Neural progenitor cell (in vitro differentiated cells): ENCODE measurements around the gene HKDC1. TPM values are rescaled to one million over a fixed set of nuclear protein-coding genes. Genes with fewer than 3 reads are reported as not detected.

Source experiments
- DNase-seq: peaks from one replicate; pipeline ENCODE4 v3.0.0-alpha.2; 2016; ENCODE audit warnings: low spot score
- H2AFZ ChIP-seq: fragments of 200-600 bp; sonication (generic); replicated peaks from 2 replicates; pipeline ENCODE4 v1.6.1; 2016; ENCODE audit warnings: antibody characterized with exemption
- H3F3A ChIP-seq: fragments of 200-600 bp; sonication (generic); 2 replicates; pipeline ENCODE4 v1.6.1; 2016; ENCODE audit warnings: antibody characterized with exemption, low read depth
- H3K27ac ChIP-seq: fragments of 200-600 bp; sonication (generic); 2 replicates; pipeline ENCODE4 v1.5.1; 2016; ENCODE audit warnings: mild to moderate bottlenecking
- H3K27me3 ChIP-seq: fragments of 200-600 bp; sonication (generic); 2 replicates; pipeline ENCODE4 v1.6.1; 2016; ENCODE audit warnings: mild to moderate bottlenecking, moderate library complexity
- H3K36me3 ChIP-seq: fragments of 200-600 bp; sonication (generic); 2 replicates; pipeline ENCODE4 v1.5.1; 2016
- H3K4me1 ChIP-seq: fragments of 200-600 bp; sonication (generic); 2 replicates; pipeline ENCODE4 v1.6.1; 2016; ENCODE audit warnings: mixed run types
- H3K4me2 ChIP-seq: fragments of 200-600 bp; sonication (generic); 2 replicates; pipeline ENCODE4 v1.6.1; 2016
- H3K4me3 ChIP-seq: fragments of 200-600 bp; sonication (generic); 2 replicates; pipeline ENCODE4 v1.5.1; 2016
- H3K79me2 ChIP-seq: fragments of 200-600 bp; sonication (generic); 2 replicates; pipeline ENCODE4 v1.6.1; 2016; ENCODE audit warnings: low read depth
- H3K9ac ChIP-seq: fragments of 200-600 bp; sonication (generic); 2 replicates; pipeline ENCODE4 v1.6.1; 2016
- H3K9me3 ChIP-seq: fragments of 200-600 bp; sonication (generic); 2 replicates; pipeline ENCODE4 v1.5.1; 2016; ENCODE audit warnings: low read depth
- H4K20me1 ChIP-seq: fragments of 200-600 bp; sonication (generic); 2 replicates; pipeline ENCODE4 v1.6.1; 2016; ENCODE audit warnings: low read depth
- H3K27ac Mint-ChIP-seq: 3 replicates; pipeline ENCODE4 v1.8.0; 2021; ENCODE audit warnings: mixed read lengths
- H3K27me3 Mint-ChIP-seq: 2 replicates; pipeline ENCODE4 v1.8.0; 2022; ENCODE audit warnings: low read depth, mild to moderate bottlenecking, inconsistent platforms, moderate library complexity, mixed read lengths; ENCODE audit not compliant: insufficient read depth
- H3K36me3 Mint-ChIP-seq: 3 replicates; pipeline ENCODE4 v1.8.0; 2021; ENCODE audit warnings: mixed read lengths
- H3K4me1 Mint-ChIP-seq: 3 replicates; pipeline ENCODE4 v1.8.0; 2021; ENCODE audit warnings: mixed read lengths
- H3K4me3 Mint-ChIP-seq: 3 replicates; pipeline ENCODE4 v1.8.0; 2021; ENCODE audit warnings: mild to moderate bottlenecking, moderate library complexity, mixed read lengths
- H3K9me3 Mint-ChIP-seq: 3 replicates; pipeline ENCODE4 v1.8.0; 2020; ENCODE audit warnings: mixed read lengths
- CTCF ChIP-seq: fragments of 200-600 bp; sonication (generic); IDR thresholded peaks from 2 replicates; pipeline ENCODE4 v1.5.1; 2017; ENCODE audit warnings: antibody characterized with exemption, mild to moderate bottlenecking
- EZH2 ChIP-seq: fragments of 200-600 bp; sonication (generic); IDR thresholded peaks from 2 replicates; pipeline ENCODE4 v1.6.1; 2017; ENCODE audit warnings: antibody characterized with exemption, mild to moderate bottlenecking, moderate library complexity
- EZH2phosphoT487 ChIP-seq: fragments of 200-600 bp; sonication (generic); IDR thresholded peaks from 2 replicates; pipeline ENCODE4 v1.6.1; 2017; ENCODE audit warnings: antibody characterized with exemption
- total RNA-seq: library from RNA; depleted of rRNA; stranded (reverse); fragments of >200 nt; gene quantifications from 2 replicates; pipeline ENCODE4 v1.2.3, GENCODE V29; 2015; ENCODE audit warnings: low replicate concordance

The HKDC1 gene
- total RNA-seq, 1 donor from 2014 or later, result 0.30 TPM

- no peaks in the 10 kb centered on the region for H3K36me3 ChIP-seq
- H2AFZ ChIP-seq, result peak overlapping the region; percentile 86
- H3K79me2 ChIP-seq, result peaks cover 55% of the 10 kb centered on the region
- peaks cover 8% of the 10 kb centered on the region for H3K4me1 ChIP-seq
- DNase-seq, result peak; percentile 43
- H3F3A ChIP-seq, result no peaks in the 10 kb centered on the region
- Mint-ChIP-seq H3K9me3 (no peaks in the 10 kb centered on the region), H3K36me3 (no peaks in the 10 kb centered on the region), H3K27ac (peak overlapping the region; percentile 98), H3K4me1 (peaks cover 24% of the 10 kb centered on the region), H3K27me3 (peaks cover 4% of the 10 kb centered on the region), H3K4me3 (peak overlapping the region; percentile 97)
- peak overlapping the region; percentile 98 for H3K9ac ChIP-seq
- H3K4me3 ChIP-seq, result peak overlapping the region; percentile 91
- peak overlapping the region; percentile 94 for H3K4me2 ChIP-seq
- no peaks in the 10 kb centered on the region for H3K27me3 ChIP-seq
- no peak for TF ChIP-seq CTCF
- TF ChIP-seq EZH2phosphoT487, result no peak
- TF ChIP-seq EZH2, result no peak
- peak overlapping the region; percentile 94 for H3K27ac ChIP-seq
- H4K20me1 ChIP-seq, result peaks cover 8% of the 10 kb centered on the region
- no peaks in the 10 kb centered on the region for H3K9me3 ChIP-seq
These were observed 39.5 kb upstream of the HKDC1 start for GRCh38 chr10:69180525-69181204.

GRCh38 chr10:69181433-69181832, 38.7 kb upstream of the HKDC1 start:
- Mint-ChIP-seq H3K27me3 (peaks cover 4% of the 10 kb centered on the region), H3K4me1 (peaks cover 24% of the 10 kb centered on the region), H3K4me3 (peak overlapping the region; percentile 97), H3K36me3 (no peaks in the 10 kb centered on the region), H3K9me3 (no peaks in the 10 kb centered on the region), H3K27ac (no peak overlapping the region)
- Histone ChIP-seq H3K4me2 (peak overlapping the region; percentile 94), H3K4me1 (peaks cover 8% of the 10 kb centered on the region), H3K27ac (no peak overlapping the region), H2AFZ (no peak overlapping the region), H3K79me2 (peaks cover 63% of the 10 kb centered on the region), H3K4me3 (peak overlapping the region; percentile 91), H4K20me1 (peaks cover 9% of the 10 kb centered on the region), H3K27me3 (no peaks in the 10 kb centered on the region), H3K9ac (peak overlapping the region; percentile 98), H3F3A (no peaks in the 10 kb centered on the region), H3K9me3 (no peaks in the 10 kb centered on the region), H3K36me3 (no peaks in the 10 kb centered on the region)
- no peak for TF ChIP-seq EZH2phosphoT487
- TF ChIP-seq CTCF, result no peak
- no peak for TF ChIP-seq EZH2
- DNase-seq, result peak; percentile 4

GRCh38 chr10:69182005-69182404, 38.1 kb upstream of the HKDC1 start:
- Mint-ChIP-seq H3K27ac (no peak overlapping the region), H3K4me3 (no peak overlapping the region), H3K4me1 (peaks cover 24% of the 10 kb centered on the region), H3K9me3 (no peaks in the 10 kb centered on the region), H3K36me3 (no peaks in the 10 kb centered on the region), H3K27me3 (peaks cover 4% of the 10 kb centered on the region)
- no peaks in the 10 kb centered on the region for H3K9me3 ChIP-seq
- no peaks in the 10 kb centered on the region for H3F3A ChIP-seq
- H4K20me1 ChIP-seq, result peaks cover 13% of the 10 kb centered on the region
- peak overlapping the region; percentile 94 for H3K4me2 ChIP-seq
- peaks cover 8% of the 10 kb centered on the region for H3K4me1 ChIP-seq
- TF ChIP-seq EZH2phosphoT487 (no peak), EZH2 (no peak), CTCF (no peak)
- peaks cover 5% of the 10 kb centered on the region for H3K36me3 ChIP-seq
- H3K79me2 ChIP-seq, result peaks cover 68% of the 10 kb centered on the region
- H3K27ac ChIP-seq, result no peak overlapping the region
- H3K27me3 ChIP-seq, result no peaks in the 10 kb centered on the region
- H3K4me3 ChIP-seq, result peak overlapping the region; percentile 91
- no peak for DNase-seq
- H3K9ac ChIP-seq, result no peak overlapping the region
- H2AFZ ChIP-seq, result no peak overlapping the region
